ENCODE measurements around the gene PACSIN3. TPM values are rescaled to one million over a fixed set of nuclear protein-coding genes. Genes with fewer than 3 reads are reported as not detected.

The PACSIN3 gene
- total RNA-seq, 1 donor from 2014 or later, result 35.9 TPM

Small RNA genes lying within 50 kb of the gene (microRNA-seq; reads per million reads assigned to microRNA genes)
- not detected for gene MIR6745

Other genes with a start within 250 kb of the PACSIN3 start
- 20.2 and 22.0 TPM in 2 replicates for gene CSTPP1, start 249.7 kb downstream of the PACSIN3 start, total RNA-seq
- 163 and 175 TPM in 2 replicates for gene ARFGAP2, start 9.6 kb downstream of the PACSIN3 start, total RNA-seq
- 33.2 and 34.2 TPM in 2 replicates for gene DDB2, start 28.5 kb upstream of the PACSIN3 start, total RNA-seq
- 34.8 and 60.8 TPM in 2 replicates for gene ACP2, start 62.4 kb upstream of the PACSIN3 start, total RNA-seq
- gene NR1H3, start 71.6 kb upstream of the PACSIN3 start, total RNA-seq, result 9.9 and 11.3 TPM in 2 replicates
- gene MADD, start 83.7 kb upstream of the PACSIN3 start, total RNA-seq, result 41.0 and 54.4 TPM in 2 replicates
- not detected in 2 replicates for gene MYBPC3, start 166.3 kb upstream of the PACSIN3 start, total RNA-seq
- not detected in 2 replicates for gene SPI1, start 192.1 kb upstream of the PACSIN3 start, total RNA-seq
- 124 and 131 TPM in 2 replicates for gene SLC39A13, start 222.2 kb upstream of the PACSIN3 start, total RNA-seq
- gene PSMC3, start 240.0 kb upstream of the PACSIN3 start, total RNA-seq, result 257 and 296 TPM in 2 replicates

All from myocyte (in vitro differentiated cells).